Keratinocyte (primary cell): ENCODE results near the gene PRR16. TPM values are rescaled to one million over a fixed set of nuclear protein-coding genes. Genes with fewer than 3 reads are reported as not detected.

Source experiments
- DNase-seq: peaks from one replicate; pipeline ENCODE4 v3.0.0-alpha.2; 2011; ENCODE audit warnings: low read depth, missing footprints, low spot score
- FAIRE-seq: peaks from 2 replicates; lab custom pipeline; 2011; peaks lifted over from hg19 to GRCh38; lab: Jason Lieb, UNC
- H2AFZ ChIP-seq: 2 replicates; pipeline ENCODE4 v1.6.0; 2012; ENCODE audit warnings: low read length, control low read depth, inconsistent platforms; ENCODE audit not compliant: control insufficient read depth
- H3K27ac ChIP-seq: 2 replicates; pipeline ENCODE4 v1.5.1; 2011; ENCODE audit warnings: low read length; ENCODE audit not compliant: control insufficient read depth, insufficient read depth
- H3K27me3 ChIP-seq: 3 replicates; pipeline ENCODE4 v1.6.0; 2011; ENCODE audit warnings: low read length; ENCODE audit not compliant: control insufficient read depth, insufficient read depth; ENCODE audit errors: extremely low read depth
- H3K36me3 ChIP-seq, 2 experiments: 2 replicates in 1 of 2; 3 replicates in 1 of 2; pipeline ENCODE4 v1.5.1; 2011; ENCODE audit warnings: low read length in 2 of 2, mild to moderate bottlenecking in 1 of 2; ENCODE audit not compliant: control insufficient read depth in 2 of 2, insufficient read depth in 2 of 2; ENCODE audit errors: extremely low read depth in 1 of 2
- H3K4me1 ChIP-seq: 3 replicates; pipeline ENCODE4 v1.5.1; 2011; ENCODE audit warnings: low read length; ENCODE audit not compliant: control insufficient read depth, insufficient read depth; ENCODE audit errors: extremely low read depth
- H3K4me2 ChIP-seq: 3 replicates; pipeline ENCODE4 v1.6.0; 2011; ENCODE audit warnings: low read depth, low read length; ENCODE audit not compliant: control insufficient read depth, insufficient read depth; ENCODE audit errors: extremely low read depth
- H3K4me3 ChIP-seq, 3 experiments: fragments of 200-600 bp in 1 of 3; sonication (generic) in 1 of 3; 2 replicates in 2 of 3; 3 replicates in 1 of 3; pipeline ENCODE4 v1.5.1; 2011 to 2016; ENCODE audit warnings: low read length in 3 of 3, mild to moderate bottlenecking in 3 of 3, control low read depth in 2 of 3, inconsistent platforms in 1 of 3, low read depth in 1 of 3, mixed read lengths in 1 of 3, mixed run types in 1 of 3, moderate library complexity in 1 of 3; ENCODE audit not compliant: control insufficient read depth in 2 of 3, insufficient read depth in 2 of 3; ENCODE audit errors: extremely low read depth in 1 of 3
- H3K79me2 ChIP-seq: 2 replicates; pipeline ENCODE4 v1.6.0; 2012; ENCODE audit warnings: low read length; ENCODE audit not compliant: control insufficient read depth, insufficient read depth
- H3K9ac ChIP-seq: 3 replicates; pipeline ENCODE4 v1.6.0; 2011; ENCODE audit warnings: low read length; ENCODE audit not compliant: control insufficient read depth, insufficient read depth; ENCODE audit errors: extremely low read depth
- H3K9me1 ChIP-seq: 3 replicates; pipeline ENCODE4 v1.6.0; 2011; ENCODE audit warnings: low read length; ENCODE audit not compliant: control insufficient read depth, insufficient read depth; ENCODE audit errors: extremely low read depth
- H3K9me3 ChIP-seq: 2 replicates; pipeline ENCODE4 v1.5.1; 2012; ENCODE audit warnings: low read depth, low read length; ENCODE audit not compliant: control insufficient read depth
- H4K20me1 ChIP-seq: 3 replicates; pipeline ENCODE4 v1.6.0; 2011; ENCODE audit warnings: low read length; ENCODE audit not compliant: control insufficient read depth, insufficient read depth; ENCODE audit errors: extremely low read depth
- CTCF ChIP-seq, 3 experiments: IDR thresholded peaks in 1 of 3; conservative IDR thresholded peaks in 1 of 3; optimal IDR thresholded peaks in 1 of 3; 2 replicates in 2 of 3; 3 replicates in 1 of 3; pipeline versions ENCODE3 to v1.5.1; 2011; ENCODE audit warnings: low read length in 3 of 3, mild to moderate bottlenecking in 3 of 3, moderate library complexity in 2 of 3, control low read depth in 1 of 3, inconsistent platforms in 1 of 3; ENCODE audit not compliant: insufficient read depth in 2 of 3; ENCODE audit errors: extremely low read depth in 1 of 3
- EZH2 ChIP-seq: IDR thresholded peaks from one replicate; pipeline ENCODE4 v1.6.1; 2012; ENCODE audit warnings: inconsistent platforms, mild to moderate bottlenecking, low read length, moderate library complexity
- dilution Hi-C: fragments of 300-500 bp; cut with MboI; formaldehyde crosslinking; loops from one replicate; pipeline ENCODE4 v1.7.0; 2020; ENCODE audit warnings: low sequenced_read_pairs; ENCODE audit not compliant: extremely low pct_ligation_motif_present
- polyA plus RNA-seq, 5 experiments: library from polyadenylated mRNA; depleted of rRNA in 3 of 5; stranded (reverse) in 3 of 5; stranded (forward) in 1 of 5; unstranded in 1 of 5; fragments of >200 nt; gene quantifications; 1 replicate in 1 of 5; 2 replicates in 3 of 5; 3 replicates in 1 of 5; pipeline versions ENCODE4 v1.2.1 to v1.2.3, GENCODE V29; 2011 to 2012; ENCODE audit warnings: missing spikeins in 2 of 5, low read depth in 1 of 5, low replicate concordance in 1 of 5
- small RNA-seq, 3 experiments: library from RNA; depleted of rRNA; stranded (forward); fragments of <200 nt; gene quantifications; one replicate each; pipeline ENCODE3, GENCODE V24; 2012; ENCODE audit warnings: low read depth in 3 of 3, low replicate concordance in 1 of 3; ENCODE audit not compliant: insufficient read length in 3 of 3

Gene PRR16
- polyA plus RNA-seq, 1 donor (not counting 4 experiments of a cell fraction or from before 2014, with no cell fraction given) = 0.05 TPM

DNA sequence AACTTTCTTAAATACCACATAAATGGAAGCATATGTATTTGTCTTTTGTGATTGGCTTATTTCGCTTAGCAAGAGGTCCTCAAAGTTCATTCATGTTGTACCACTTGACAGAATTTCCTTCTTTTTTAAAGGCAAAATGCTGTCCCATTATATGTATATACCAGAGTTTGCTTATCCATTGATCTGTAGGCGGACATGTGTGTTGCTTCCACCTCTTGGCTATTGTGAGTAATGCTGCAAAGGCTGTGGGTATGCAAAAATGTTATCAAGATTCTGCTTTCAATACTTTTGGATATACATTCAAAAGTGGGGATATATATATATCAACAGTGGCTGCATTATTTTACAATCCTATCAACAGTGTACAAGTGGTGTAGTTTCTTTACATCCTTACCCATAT is 271.0 kb downstream of the PRR16 start:
- no peak overlapping the region for H3K9ac ChIP-seq
- no peak overlapping the region for H3K4me3 ChIP-seq
- H2AFZ ChIP-seq = no peak overlapping the region
- H3K27ac ChIP-seq = no peak overlapping the region
- no peak for FAIRE-seq
- no peak for TF ChIP-seq CTCF (optimal IDR thresholded peaks at IDR 0.05 in 1 of 3, IDR thresholded peaks at IDR 0.05 in 1 of 3, conservative IDR thresholded peaks at IDR 0.05 in 1 of 3; ENCODE audit: extremely low read depth in 1 of 3, insufficient read depth in 2 of 3, low read length in 3 of 3)
- no peak for TF ChIP-seq EZH2
- H3K4me1 ChIP-seq = no peaks in the 10 kb centered on the region
- H3K79me2 ChIP-seq = no peaks in the 10 kb centered on the region
- no peaks in the 10 kb centered on the region for H3K9me1 ChIP-seq
- no peaks in the 10 kb centered on the region for H3K27me3 ChIP-seq
- DNase-seq = no peak
- H3K9me3 ChIP-seq = no peaks in the 10 kb centered on the region
- no peaks in the 10 kb centered on the region for H4K20me1 ChIP-seq
- dilution Hi-C loops = no loop called here
- no peaks in the 10 kb centered on the region for H3K36me3 ChIP-seq
- no peak overlapping the region for H3K4me2 ChIP-seq

Small RNA genes within 50 kb of the gene (small RNA-seq; reads per million reads assigned to genes)
- 0 reads per million in 3 experiments for gene PRELID3BP8
- 0 reads per million in 3 experiments for gene RNU4-69P
